Measurements from ENCODE around the gene LYPD6B. TPM values are rescaled to one million over a fixed set of nuclear protein-coding genes. Genes with fewer than 3 reads are reported as not detected.

LYPD6B gene
- total RNA-seq, 5 donors from 2014 or later (not counting 1 experiment from before 2014, with no cell fraction given) = not detected

GRCh38 chr2:149167001-149167780 lies 128.7 kb downstream of the LYPD6B start:
- H3K4me1 ChIP-seq (ENCODE audit: control insufficient read depth in 1 of 2, extremely low read depth in 1 of 2, insufficient read depth in 2 of 2, low read length in 2 of 2) = peaks cover 4% of the 10 kb centered on the region in 2 experiments
- POLR2A ChIA-PET = interaction anchor here in 1 of 2 donors (0.6 kb wide), 1 partner anchor 300 kb away, joined by 3 read pairs; no protein-coding TSS in a partner anchor
- CTCF ChIA-PET = interaction anchor here in 1 of 2 donors (0.5 to 0.7 kb wide), 2 partner anchors 385 to 838 kb away, joined by 4 read pairs; no protein-coding TSS in a partner anchor
- H3K27me3 Mint-ChIP-seq = peaks cover 4 to 10% of the 10 kb centered on the region in 2 donors
- peaks cover 5 to 6% (median 5%) of the 10 kb centered on the region in 3 donors for H3K9me3 Mint-ChIP-seq
- WGBS (ENCODE audit: insufficient coverage) = 42% methylated on average over 3 of the region's 5 CpGs
- no peak overlapping the region for H3K4me3 ChIP-seq (ENCODE audit: control insufficient read depth in 1 of 2, extremely low read depth in 1 of 2, low read length in 1 of 2)
- no peaks in the 10 kb centered on the region for H3K36me3 Mint-ChIP-seq
- H3K4me3 Mint-ChIP-seq = peak overlapping the region in 1 of 3 donors; percentile 33
- no peaks in the 10 kb centered on the region for H3K36me3 ChIP-seq (ENCODE audit: control insufficient read depth in 2 of 2, extremely low read depth in 1 of 2, insufficient read depth in 1 of 2, low read length in 1 of 2)
- no peak overlapping the region for H3K27ac ChIP-seq (ENCODE audit: low read length)
- H3K4me1 Mint-ChIP-seq = peaks cover 9 to 16% (median 14%) of the 10 kb centered on the region in 3 donors
- DNase-seq = peak in 27 of 35 experiments; percentile 3 to 55 (median 15)
- no peaks in the 10 kb centered on the region for H3K27me3 ChIP-seq (replicated peaks in 1 of 2; ENCODE audit: control insufficient read depth in 2 of 2, extremely low read depth in 1 of 2, insufficient read depth in 2 of 2, low read length in 1 of 2)
- H3K27ac Mint-ChIP-seq = peak overlapping the region in 1 of 2 donors; percentile 4
- no peaks in the 10 kb centered on the region for H3K9me3 ChIP-seq
- ATAC-seq (replicated peaks in 1 of 4) = peak; percentile 67 to 92 (median 78)

DNA sequence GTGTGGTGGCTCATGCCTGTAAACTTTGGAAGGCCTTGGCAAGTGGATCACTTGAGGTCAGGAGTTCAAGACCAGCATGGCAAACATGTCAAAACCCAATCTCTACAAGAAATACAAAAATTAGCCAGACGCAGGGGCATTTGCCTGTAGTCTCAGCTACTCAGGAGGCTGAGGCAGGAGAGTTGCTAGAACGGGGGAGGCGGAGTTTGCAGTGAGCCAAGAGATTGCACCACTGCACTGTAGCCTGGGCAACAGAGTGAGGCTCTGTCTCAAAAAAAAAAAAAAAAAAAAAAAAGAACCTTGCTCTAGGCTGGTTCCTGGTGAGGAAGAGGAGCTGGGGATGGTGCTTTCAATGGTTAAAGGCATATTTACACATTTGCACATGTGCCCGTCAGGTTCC lies 129.4 kb downstream of the LYPD6B start:
- Histone ChIP-seq H3K27me3 (replicated peaks in 1 of 2; ENCODE audit: control insufficient read depth in 2 of 2, extremely low read depth in 1 of 2, insufficient read depth in 2 of 2, low read length in 1 of 2) (no peaks in the 10 kb centered on the region), H3K4me3 (ENCODE audit: control insufficient read depth in 1 of 2, extremely low read depth in 1 of 2, low read length in 1 of 2) (no peak overlapping the region), H3K4me1 (ENCODE audit: control insufficient read depth in 1 of 2, extremely low read depth in 1 of 2, insufficient read depth in 2 of 2, low read length in 2 of 2) (peaks cover 4% of the 10 kb centered on the region in 2 experiments), H3K9me3 (no peaks in the 10 kb centered on the region), H3K27ac (ENCODE audit: low read length) (no peak overlapping the region), H3K36me3 (ENCODE audit: control insufficient read depth in 2 of 2, extremely low read depth in 1 of 2, insufficient read depth in 1 of 2, low read length in 1 of 2) (no peaks in the 10 kb centered on the region)
- Mint-ChIP-seq H3K27me3 (peaks cover 4 to 8% of the 10 kb centered on the region in 2 donors), H3K9me3 (peaks cover 5 to 8% (median 7%) of the 10 kb centered on the region in 3 donors), H3K4me1 (peaks cover 9 to 16% (median 14%) of the 10 kb centered on the region in 3 donors), H3K4me3 (peak overlapping the region in 1 of 3 donors; percentile 33), H3K36me3 (no peaks in the 10 kb centered on the region), H3K27ac (no peak overlapping the region)
- ATAC-seq (replicated peaks in 1 of 4) (no peak), DNase-seq (peak in 1 of 35 experiments; percentile 2)
- CTCF ChIA-PET = interaction anchor here in 1 of 2 donors (0.7 kb wide), 1 partner anchor 839 kb away, joined by 4 read pairs; no protein-coding TSS in a partner anchor
- WGBS (ENCODE audit: insufficient coverage) = 90% methylated on average over 2 of the region's 4 CpGs
- POLR2A ChIA-PET = no interaction called here

- Histone ChIP-seq H3K4me1 (ENCODE audit: control insufficient read depth in 1 of 2, extremely low read depth in 1 of 2, insufficient read depth in 2 of 2, low read length in 2 of 2) (peaks cover 4% of the 10 kb centered on the region in 2 experiments), H3K27me3 (replicated peaks in 1 of 2; ENCODE audit: control insufficient read depth in 2 of 2, extremely low read depth in 1 of 2, insufficient read depth in 2 of 2, low read length in 1 of 2) (no peaks in the 10 kb centered on the region), H3K27ac (ENCODE audit: low read length) (no peak overlapping the region), H3K36me3 (ENCODE audit: control insufficient read depth in 2 of 2, extremely low read depth in 1 of 2, insufficient read depth in 1 of 2, low read length in 1 of 2) (no peaks in the 10 kb centered on the region), H3K4me3 (ENCODE audit: control insufficient read depth in 1 of 2, extremely low read depth in 1 of 2, low read length in 1 of 2) (no peak overlapping the region), H3K9me3 (no peaks in the 10 kb centered on the region)
- no CpG with 5 or more reads among the region's 4 CpGs for WGBS (ENCODE audit: insufficient coverage)
- ATAC-seq (replicated peaks in 1 of 4) (no peak), DNase-seq (no peak)
- H3K27ac Mint-ChIP-seq = no peak overlapping the region
- ChIA-PET CTCF (interaction anchor here in 1 of 2 donors (1.5 kb wide), 1 partner anchor 8 kb away, joined by 4 read pairs; no protein-coding TSS in a partner anchor), POLR2A (no interaction called here)
- H3K4me1 Mint-ChIP-seq = peaks cover 9 to 16% (median 14%) of the 10 kb centered on the region in 3 donors
- no peak overlapping the region for H3K4me3 Mint-ChIP-seq
- H3K27me3 Mint-ChIP-seq = peaks cover 0 to 3% of the 10 kb centered on the region in 2 donors
- no peaks in the 10 kb centered on the region for H3K36me3 Mint-ChIP-seq
- peaks cover 5 to 8% (median 7%) of the 10 kb centered on the region in 3 donors for H3K9me3 Mint-ChIP-seq
These were observed 131.2 kb downstream of the LYPD6B start for GRCh38 chr2:149169656-149170055.

DNA sequence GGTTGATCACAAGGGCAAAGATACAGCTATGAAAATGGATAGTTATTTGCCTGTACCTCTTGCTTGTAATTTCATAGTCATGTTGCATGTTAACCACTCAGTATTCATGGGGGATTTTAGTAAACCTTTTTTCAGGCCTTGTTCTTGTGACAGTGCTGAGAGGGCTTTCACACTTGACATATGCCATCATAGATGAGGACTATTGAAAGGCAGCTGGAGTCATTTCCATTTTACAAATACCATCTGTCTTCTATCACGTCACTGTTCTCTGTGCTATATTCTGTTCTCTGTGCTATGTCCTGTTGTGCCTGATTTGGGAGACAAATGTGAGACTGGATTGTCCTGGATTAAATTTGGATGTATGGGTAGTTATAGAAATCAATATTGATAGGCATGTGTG lies 131.7 kb downstream of the LYPD6B start:
- ATAC-seq (replicated peaks in 1 of 4) = no peak
- no peak overlapping the region for H3K4me3 Mint-ChIP-seq
- DNase-seq = no peak
- Histone ChIP-seq H3K36me3 (ENCODE audit: control insufficient read depth in 2 of 2, extremely low read depth in 1 of 2, insufficient read depth in 1 of 2, low read length in 1 of 2) (no peaks in the 10 kb centered on the region), H3K27me3 (replicated peaks in 1 of 2; ENCODE audit: control insufficient read depth in 2 of 2, extremely low read depth in 1 of 2, insufficient read depth in 2 of 2, low read length in 1 of 2) (no peaks in the 10 kb centered on the region), H3K4me3 (ENCODE audit: control insufficient read depth in 1 of 2, extremely low read depth in 1 of 2, low read length in 1 of 2) (no peak overlapping the region), H3K9me3 (no peaks in the 10 kb centered on the region), H3K4me1 (ENCODE audit: control insufficient read depth in 1 of 2, extremely low read depth in 1 of 2, insufficient read depth in 2 of 2, low read length in 2 of 2) (peaks cover 4% of the 10 kb centered on the region in 2 experiments), H3K27ac (ENCODE audit: low read length) (no peak overlapping the region)
- no peak overlapping the region for H3K27ac Mint-ChIP-seq
- H3K4me1 Mint-ChIP-seq = peaks cover 9 to 16% (median 14%) of the 10 kb centered on the region in 3 donors
- ChIA-PET POLR2A (no interaction called here), CTCF (interaction anchor here in 1 of 2 donors (1.5 kb wide), 1 partner anchor 9 kb away, joined by 4 read pairs; no protein-coding TSS in a partner anchor)
- H3K36me3 Mint-ChIP-seq = no peaks in the 10 kb centered on the region
- peaks cover 0 to 3% of the 10 kb centered on the region in 2 donors for H3K27me3 Mint-ChIP-seq
- WGBS (ENCODE audit: insufficient coverage) = no CpG with 5 or more reads among the region's 1 CpG
- H3K9me3 Mint-ChIP-seq = peaks cover 5 to 8% (median 7%) of the 10 kb centered on the region in 3 donors

DNA sequence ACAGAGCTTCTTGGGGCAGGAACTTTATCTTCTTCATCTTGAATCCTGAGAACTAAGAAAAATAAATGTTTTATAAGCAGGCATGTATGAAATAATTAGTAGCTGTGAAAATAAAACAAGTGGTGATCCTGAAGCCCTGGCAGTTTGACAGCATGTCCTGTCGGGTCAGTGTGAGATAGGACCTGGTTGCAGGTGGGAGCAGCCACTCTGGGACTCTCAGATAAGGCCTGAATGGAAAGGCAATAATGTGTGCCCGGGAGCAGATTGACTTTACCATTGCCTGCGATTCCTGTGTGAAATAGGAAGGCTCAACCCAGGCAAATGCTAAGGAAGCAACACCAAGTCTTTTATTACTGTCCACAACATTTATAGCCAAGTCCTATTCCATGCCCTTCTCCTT lies 132.4 kb downstream of the LYPD6B start:
- H3K27me3 Mint-ChIP-seq = peaks cover 0 to 3% of the 10 kb centered on the region in 2 donors

DNA sequence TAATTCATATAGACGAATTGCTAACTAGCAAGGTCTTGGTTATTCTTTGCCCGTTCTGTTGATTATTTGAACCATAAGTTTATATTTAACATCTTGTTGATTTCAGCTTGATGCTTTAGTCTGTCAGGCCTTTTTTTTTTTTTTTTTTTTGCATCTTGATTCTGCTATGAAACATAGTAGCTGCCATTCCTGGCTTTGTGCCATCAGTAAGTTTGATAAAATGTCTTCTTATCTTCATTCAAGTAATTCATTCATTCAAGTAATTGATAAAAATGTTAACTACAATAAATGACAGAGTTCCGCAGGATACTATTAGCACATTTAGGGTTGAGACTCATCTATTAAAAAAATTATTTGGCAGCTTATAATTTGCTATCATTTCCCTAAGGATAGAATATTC lies 134.7 kb downstream of the LYPD6B start:
- H3K4me1 ChIP-seq (ENCODE audit: control insufficient read depth in 1 of 2, extremely low read depth in 1 of 2, insufficient read depth in 2 of 2, low read length in 2 of 2) = peaks cover 0 to 3% of the 10 kb centered on the region in 2 experiments
- H3K27ac Mint-ChIP-seq = no peak overlapping the region
- peaks cover 0 to 3% of the 10 kb centered on the region in 2 donors for H3K27me3 Mint-ChIP-seq
- peaks cover 5 to 8% (median 7%) of the 10 kb centered on the region in 3 donors for H3K9me3 Mint-ChIP-seq
- no peak overlapping the region for H3K4me3 ChIP-seq (ENCODE audit: control insufficient read depth in 1 of 2, extremely low read depth in 1 of 2, low read length in 1 of 2)
- H3K36me3 ChIP-seq (ENCODE audit: control insufficient read depth in 2 of 2, extremely low read depth in 1 of 2, insufficient read depth in 1 of 2, low read length in 1 of 2) = no peaks in the 10 kb centered on the region
- no CpG with 5 or more reads among the region's 3 CpGs for WGBS (ENCODE audit: insufficient coverage)
- H3K27me3 ChIP-seq (replicated peaks in 1 of 2; ENCODE audit: control insufficient read depth in 2 of 2, extremely low read depth in 1 of 2, insufficient read depth in 2 of 2, low read length in 1 of 2) = no peaks in the 10 kb centered on the region
- no peaks in the 10 kb centered on the region for H3K9me3 ChIP-seq
- H3K4me1 Mint-ChIP-seq = peaks cover 0 to 5% (median 3%) of the 10 kb centered on the region in 3 donors
- no peak overlapping the region for H3K4me3 Mint-ChIP-seq
- ATAC-seq (replicated peaks in 1 of 4) (no peak), DNase-seq (no peak)
- H3K36me3 Mint-ChIP-seq = no peaks in the 10 kb centered on the region
- H3K27ac ChIP-seq (ENCODE audit: low read length) = no peak overlapping the region
- ChIA-PET POLR2A (interaction anchor here in 1 of 2 donors (0.6 kb wide), 1 partner anchor 43 kb away, joined by 4 read pairs; no protein-coding TSS in a partner anchor), CTCF (interaction anchor here (0.6 kb wide), 2 partner anchors 44 to 138 kb away, joined by 3 to 5 read pairs; no protein-coding TSS in a partner anchor)

More for the DNA sequence above, 132.4 kb downstream of the LYPD6B start:
- no peaks in the 10 kb centered on the region for H3K36me3 Mint-ChIP-seq
- WGBS (ENCODE audit: insufficient coverage) = 77% methylated on average over 2 of the region's 3 CpGs
- no peak overlapping the region for H3K27ac Mint-ChIP-seq
- ATAC-seq (replicated peaks in 1 of 4) (no peak), DNase-seq (no peak)
- POLR2A ChIA-PET = no interaction called here
- no peaks in the 10 kb centered on the region for H3K9me3 ChIP-seq
- H3K4me3 Mint-ChIP-seq = no peak overlapping the region
- H3K4me3 ChIP-seq (ENCODE audit: control insufficient read depth in 1 of 2, extremely low read depth in 1 of 2, low read length in 1 of 2) = no peak overlapping the region
- peaks cover 4% of the 10 kb centered on the region in 2 experiments for H3K4me1 ChIP-seq (ENCODE audit: control insufficient read depth in 1 of 2, extremely low read depth in 1 of 2, insufficient read depth in 2 of 2, low read length in 2 of 2)
- no peaks in the 10 kb centered on the region for H3K36me3 ChIP-seq (ENCODE audit: control insufficient read depth in 2 of 2, extremely low read depth in 1 of 2, insufficient read depth in 1 of 2, low read length in 1 of 2)
- H3K9me3 Mint-ChIP-seq = peaks cover 5 to 8% (median 7%) of the 10 kb centered on the region in 3 donors
- H3K27ac ChIP-seq (ENCODE audit: low read length) = no peak overlapping the region
- CTCF ChIA-PET = no interaction called here
- peaks cover 9 to 16% (median 14%) of the 10 kb centered on the region in 3 donors for H3K4me1 Mint-ChIP-seq
- H3K27me3 ChIP-seq (replicated peaks in 1 of 2; ENCODE audit: control insufficient read depth in 2 of 2, extremely low read depth in 1 of 2, insufficient read depth in 2 of 2, low read length in 1 of 2) = no peaks in the 10 kb centered on the region

Data from T-cell (primary cell).